AG09309 (cell line): ENCODE measurements around the gene SPDYE6.

ENCODE experiments used
- DNase-seq: peaks from one replicate; pipeline ENCODE4 v3.0.0-alpha.2; 2010; ENCODE audit warnings: low read depth
- H3K4me3 ChIP-seq: 2 replicates; pipeline ENCODE4 v1.5.1; 2011; ENCODE audit warnings: mild to moderate bottlenecking, low read depth, low read length, moderate library complexity; ENCODE audit not compliant: control insufficient read depth
- CTCF ChIP-seq: IDR thresholded peaks from 2 replicates; pipeline ENCODE4 v1.5.1; 2011; ENCODE audit warnings: mild to moderate bottlenecking, low read depth, low read length, inconsistent platforms; ENCODE audit not compliant: insufficient read depth, control insufficient read depth; ENCODE audit errors: missing control alignments

SPDYE6 gene

GRCh38 chr7:102320181-102320580 is 36.1 kb downstream of the SPDYE6 start:
- H3K4me3 ChIP-seq, result no peak overlapping the region
- TF ChIP-seq CTCF, result no peak
- DNase-seq, result no peak

GRCh38 chr7:102319671-102320070 is 36.6 kb downstream of the SPDYE6 start:
- no peak for TF ChIP-seq CTCF
- DNase-seq, result no peak
- no peak overlapping the region for H3K4me3 ChIP-seq

GRCh38 chr7:102318482-102318971 is 37.7 kb downstream of the SPDYE6 start:
- no peak for TF ChIP-seq CTCF
- DNase-seq, result no peak
- no peak overlapping the region for H3K4me3 ChIP-seq

- DNase-seq, result no peak
- H3K4me3 ChIP-seq, result no peak overlapping the region
These were observed 38.8 kb downstream of the SPDYE6 start for GRCh38 chr7:102317231-102318059.

GRCh38 chr7:102313997-102314780 is 42.1 kb downstream of the SPDYE6 start:
- DNase-seq, result no peak
- no peak overlapping the region for H3K4me3 ChIP-seq
- TF ChIP-seq CTCF, result no peak

More at GRCh38 chr7:102317231-102318059, 38.8 kb downstream of the SPDYE6 start:
- TF ChIP-seq CTCF, result no peak

GRCh38 chr7:102312317-102312716 is 43.9 kb downstream of the SPDYE6 start:
- no peak overlapping the region for H3K4me3 ChIP-seq
- DNase-seq, result no peak
- TF ChIP-seq CTCF, result no peak
